GM08714 (cell line): ENCODE results near the gene GINM1.
A peak's percentile ranks its signal among the peaks of the same experiment; 100 is the strongest.

Experiments
- H3K4me3 ChIP-seq: fragments of 200-500 bp; sonication (Bioruptor generic); 2 replicates; pipeline ENCODE4 v1.5.1; 2014; ENCODE audit warnings: mild to moderate bottlenecking, low read length, inconsistent platforms
- ZNF274 ChIP-seq: IDR thresholded peaks from 2 replicates; pipeline ENCODE4 v1.6.1; 2012; ENCODE audit warnings: mild to moderate bottlenecking, low read depth, low read length

The GINM1 gene

GRCh38 chr6:149566410-149567193, 427 bp downstream of the GINM1 start:
- peak overlapping the region; percentile 79 for H3K4me3 ChIP-seq
- no peak for TF ChIP-seq ZNF274

GRCh38 chr6:149567194-149567586, 1.0 kb downstream of the GINM1 start:
- peak overlapping the region; percentile 79 for H3K4me3 ChIP-seq
- no peak for TF ChIP-seq ZNF274

- TF ChIP-seq ZNF274 = no peak
- peak overlapping the region; percentile 79; the same call in 1 of the 2 replicates for H3K4me3 ChIP-seq
These were observed 1.9 kb downstream of the GINM1 start for GRCh38 chr6:149567945-149568585.

- no peak for TF ChIP-seq ZNF274
These were observed 14.7 kb downstream of the GINM1 start for GRCh38 chr6:149580880-149581279.

GRCh38 chr6:149581349-149581748, 15.2 kb downstream of the GINM1 start:
- no peak for TF ChIP-seq ZNF274
- no peak overlapping the region for H3K4me3 ChIP-seq

More at GRCh38 chr6:149580880-149581279, 14.7 kb downstream of the GINM1 start:
- H3K4me3 ChIP-seq = no peak overlapping the region

- H3K4me3 ChIP-seq = no peak overlapping the region
- no peak for TF ChIP-seq ZNF274
These were observed 20.0 kb downstream of the GINM1 start for GRCh38 chr6:149586149-149586548.

- no peak for TF ChIP-seq ZNF274
- no peak overlapping the region for H3K4me3 ChIP-seq
These were observed 26.8 kb downstream of the GINM1 start for GRCh38 chr6:149592983-149593382.

GRCh38 chr6:149593408-149593807, 27.2 kb downstream of the GINM1 start:
- TF ChIP-seq ZNF274 = no peak

GRCh38 chr6:149600508-149600907, 34.3 kb downstream of the GINM1 start:
- TF ChIP-seq ZNF274 = no peak
- H3K4me3 ChIP-seq = no peak overlapping the region

More at GRCh38 chr6:149593408-149593807, 27.2 kb downstream of the GINM1 start:
- H3K4me3 ChIP-seq = no peak overlapping the region

GRCh38 chr6:149608381-149608982, 42.3 kb downstream of the GINM1 start:
- no peak overlapping the region for H3K4me3 ChIP-seq
- no peak for TF ChIP-seq ZNF274

GRCh38 chr6:149614337-149614736, 48.2 kb downstream of the GINM1 start:
- TF ChIP-seq ZNF274 = no peak
- H3K4me3 ChIP-seq = no peak overlapping the region

- no peak overlapping the region for H3K4me3 ChIP-seq
- TF ChIP-seq ZNF274 = no peak
These were observed 49.6 kb downstream of the GINM1 start for GRCh38 chr6:149615805-149616204.

- no peak for TF ChIP-seq ZNF274
These were observed 61.5 kb downstream of the GINM1 start for GRCh38 chr6:149627672-149628071.

GRCh38 chr6:149628875-149629510, 62.8 kb downstream of the GINM1 start:
- no peak overlapping the region for H3K4me3 ChIP-seq
- no peak for TF ChIP-seq ZNF274

More at GRCh38 chr6:149627672-149628071, 61.5 kb downstream of the GINM1 start:
- no peak overlapping the region for H3K4me3 ChIP-seq
